IPS-NIHi7 (cell line): ENCODE results near the gene CD200R1.

Experiments used
- DNase-seq: peaks from one replicate; pipeline ENCODE4 v3.0.0; 2012; ENCODE audit warnings: mixed read lengths; ENCODE audit errors: extremely low spot score

CD200R1 gene, protein sequence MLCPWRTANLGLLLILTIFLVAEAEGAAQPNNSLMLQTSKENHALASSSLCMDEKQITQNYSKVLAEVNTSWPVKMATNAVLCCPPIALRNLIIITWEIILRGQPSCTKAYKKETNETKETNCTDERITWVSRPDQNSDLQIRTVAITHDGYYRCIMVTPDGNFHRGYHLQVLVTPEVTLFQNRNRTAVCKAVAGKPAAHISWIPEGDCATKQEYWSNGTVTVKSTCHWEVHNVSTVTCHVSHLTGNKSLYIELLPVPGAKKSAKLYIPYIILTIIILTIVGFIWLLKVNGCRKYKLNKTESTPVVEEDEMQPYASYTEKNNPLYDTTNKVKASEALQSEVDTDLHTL

DNA sequence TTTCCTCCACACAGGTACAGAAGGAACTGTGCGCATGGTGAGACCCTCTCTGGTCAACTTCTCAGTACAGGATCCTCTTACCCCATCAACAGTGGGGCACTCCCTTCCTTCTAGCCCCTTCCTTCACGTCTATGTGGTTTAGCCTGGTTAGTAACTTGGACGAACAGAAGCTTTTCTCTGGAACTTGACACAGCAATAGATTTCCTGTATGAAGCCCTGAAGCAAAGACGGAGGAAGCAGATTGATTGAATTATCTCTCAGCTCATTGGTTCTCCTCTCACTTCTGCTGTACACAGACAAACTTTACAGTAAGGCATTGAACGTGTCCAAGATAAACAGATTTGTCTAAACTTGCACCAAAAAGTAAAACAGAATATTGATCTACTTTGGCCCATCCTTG is at the start of gene CD200R1:
TSS of gene CD200R1 (minus strand) at position 210 of the 400 bp plus-strand sequence. CDS start 246 bp downstream, outside the sequence.
- no peak for DNase-seq

DNA sequence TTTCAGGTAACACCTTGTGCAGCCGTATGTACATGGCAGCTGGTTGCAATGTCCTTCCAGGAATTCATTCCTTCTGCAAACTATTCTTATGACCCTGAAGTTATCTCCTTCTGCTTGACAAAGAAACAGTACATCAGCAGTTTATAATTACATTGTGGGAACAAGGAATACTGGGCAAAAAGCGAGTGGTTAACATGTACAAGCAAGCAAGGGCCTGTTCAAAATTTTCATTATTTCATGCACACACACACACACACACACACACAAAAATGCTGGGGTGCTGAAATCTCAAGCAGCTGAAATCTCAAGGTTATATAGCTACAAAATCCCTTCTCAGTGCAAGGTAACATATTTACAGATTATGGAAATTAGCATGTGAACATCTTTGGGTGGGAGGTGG is 46.6 kb upstream of the CD200R1 start:
- no peak for DNase-seq

DNA sequence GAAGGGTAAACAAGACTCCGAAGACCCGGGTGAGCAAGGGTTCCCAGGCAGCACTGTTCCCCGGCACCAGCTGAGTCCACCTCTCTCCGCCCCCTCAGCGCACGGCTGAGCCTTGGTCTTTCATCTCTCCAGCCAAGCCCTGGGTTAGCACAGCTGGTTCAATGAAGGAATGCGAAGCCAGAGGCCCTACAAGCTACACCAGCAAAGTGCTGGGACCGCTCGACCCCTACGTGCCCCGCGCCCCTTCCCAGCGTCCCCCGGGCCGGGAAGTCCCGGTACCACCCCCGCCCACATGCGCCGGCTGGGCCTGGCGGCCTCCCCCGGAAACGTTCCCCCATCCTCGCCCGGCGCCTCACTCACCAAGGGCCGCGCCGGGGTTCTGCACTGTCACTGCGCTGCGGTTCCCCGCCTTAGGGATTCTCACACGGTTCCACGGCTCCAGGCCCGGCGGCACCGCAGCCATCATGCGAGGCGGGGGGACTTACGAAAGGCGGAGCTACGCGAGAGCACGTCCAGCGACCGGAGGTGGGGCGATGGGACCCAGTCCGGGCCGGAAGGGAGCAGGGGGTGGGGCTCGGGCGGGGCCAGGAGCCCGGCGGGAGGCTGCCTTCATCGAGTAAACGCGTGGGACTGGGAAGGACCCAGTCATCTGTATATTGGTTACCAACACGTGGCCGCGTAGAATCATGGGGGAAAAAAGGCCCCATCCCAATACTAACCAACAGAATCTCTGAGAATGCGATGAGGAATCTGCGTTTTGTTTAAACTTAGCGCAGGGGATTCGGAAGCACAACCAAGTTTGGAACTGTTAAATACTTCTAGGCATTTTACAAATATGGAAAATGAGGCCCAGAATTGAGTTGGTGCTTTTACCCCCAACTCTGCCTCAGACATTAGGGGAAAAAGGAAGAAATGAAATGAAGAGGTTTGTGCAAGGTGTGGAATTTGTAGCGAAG is 44.6 kb upstream of the CD200R1 start:
- DNase-seq, result peak; percentile 96

DNA sequence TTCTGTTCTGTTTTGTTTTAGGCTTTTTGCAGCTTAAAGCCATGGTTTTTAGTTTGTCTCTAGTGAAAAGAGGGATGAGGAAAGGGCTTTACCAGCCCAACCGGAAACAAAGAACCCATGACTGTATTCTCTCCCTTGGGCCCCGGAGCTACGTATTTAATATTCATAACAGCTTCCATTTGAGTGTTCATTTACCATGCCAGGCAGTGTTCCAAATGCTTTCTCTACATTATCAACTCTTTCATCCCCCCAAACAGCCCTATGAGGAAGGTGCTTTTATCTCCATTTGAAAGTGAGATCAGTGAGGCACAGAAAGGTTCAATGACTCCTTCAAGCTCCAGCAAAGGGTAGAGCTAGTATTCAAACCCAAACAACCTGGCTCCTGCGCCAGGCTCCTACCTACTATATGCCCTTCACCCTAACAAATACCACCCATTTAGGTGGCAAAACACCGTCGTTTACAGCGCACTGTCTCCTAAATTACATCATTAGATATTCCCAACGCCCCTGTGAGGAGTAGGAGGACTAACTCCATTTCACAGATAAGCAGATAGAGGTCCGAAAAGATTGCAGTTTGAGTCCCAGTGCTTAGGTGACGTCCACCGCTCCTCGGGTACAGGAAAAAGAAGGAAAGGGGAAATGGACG is 43.8 kb upstream of the CD200R1 start:
- no peak for DNase-seq

DNA sequence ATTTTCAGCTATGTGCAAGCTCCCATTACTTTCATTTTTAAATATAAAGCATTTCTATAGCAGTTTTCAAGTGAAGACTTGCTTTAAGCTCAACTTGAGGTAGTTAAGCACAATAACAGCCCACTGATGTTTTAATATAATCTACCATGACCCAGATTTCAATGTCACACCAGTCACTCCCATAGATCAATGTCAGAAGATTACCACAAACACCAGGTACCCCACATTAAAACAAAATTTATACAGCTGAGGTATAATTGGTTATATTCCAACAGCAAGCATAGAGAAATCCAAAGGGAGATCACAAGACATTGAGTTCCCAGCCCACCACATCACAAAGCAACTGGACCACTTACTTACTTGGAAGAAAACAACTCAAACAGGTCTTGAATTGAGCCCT is 38.7 kb upstream of the CD200R1 start:
- no peak for DNase-seq

DNA sequence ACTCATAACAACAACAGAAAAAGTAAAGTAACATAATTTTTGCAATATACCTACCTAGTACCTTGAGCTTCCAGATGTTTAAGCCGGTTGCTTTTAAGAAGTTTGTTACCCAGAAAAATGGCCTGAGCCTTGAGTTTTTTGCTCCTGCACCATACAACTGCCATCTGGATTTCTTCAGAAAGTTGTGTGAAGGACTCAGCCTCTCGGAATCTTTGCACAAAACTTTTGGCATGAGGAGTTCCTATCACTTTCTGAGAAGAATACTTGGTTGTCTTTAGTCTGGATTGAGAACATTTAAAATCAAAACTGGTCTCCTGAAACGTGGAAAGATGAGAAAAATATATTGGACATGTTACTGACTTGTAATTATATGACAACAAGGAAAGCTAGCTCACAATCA is 33.2 kb upstream of the CD200R1 start:
- DNase-seq, result no peak

DNA sequence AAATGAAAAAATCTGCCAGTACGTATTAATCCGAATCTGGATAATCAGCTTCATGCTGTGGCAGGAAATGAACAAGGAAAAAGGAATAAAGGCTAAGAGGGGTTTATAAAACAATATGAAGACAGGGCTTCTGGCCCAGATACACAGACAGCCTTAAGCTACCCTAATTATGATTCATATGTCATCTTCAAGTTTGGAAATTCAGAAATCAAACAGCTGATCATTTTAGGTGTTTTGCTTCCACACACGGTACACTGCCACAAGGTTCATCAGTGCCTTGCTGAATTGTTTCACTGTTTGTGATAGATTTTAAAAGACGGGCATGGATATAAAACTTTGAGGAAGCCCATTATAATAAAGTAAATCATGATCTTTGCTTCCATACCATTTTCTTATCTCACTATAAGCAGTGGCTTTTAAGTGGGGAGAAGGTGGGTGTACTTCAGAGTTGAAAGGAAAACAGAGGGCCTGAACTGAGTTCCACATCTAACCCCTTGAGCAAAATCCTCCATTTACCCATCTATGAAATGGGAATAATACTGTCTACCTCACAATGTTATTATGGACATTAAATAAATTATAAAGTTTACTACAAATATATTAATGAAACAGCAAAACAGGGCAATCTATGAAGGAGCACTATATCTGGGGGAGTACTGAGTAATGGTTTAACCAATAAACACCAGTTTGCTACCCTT is 31.6 kb upstream of the CD200R1 start:
- no peak for DNase-seq

DNA sequence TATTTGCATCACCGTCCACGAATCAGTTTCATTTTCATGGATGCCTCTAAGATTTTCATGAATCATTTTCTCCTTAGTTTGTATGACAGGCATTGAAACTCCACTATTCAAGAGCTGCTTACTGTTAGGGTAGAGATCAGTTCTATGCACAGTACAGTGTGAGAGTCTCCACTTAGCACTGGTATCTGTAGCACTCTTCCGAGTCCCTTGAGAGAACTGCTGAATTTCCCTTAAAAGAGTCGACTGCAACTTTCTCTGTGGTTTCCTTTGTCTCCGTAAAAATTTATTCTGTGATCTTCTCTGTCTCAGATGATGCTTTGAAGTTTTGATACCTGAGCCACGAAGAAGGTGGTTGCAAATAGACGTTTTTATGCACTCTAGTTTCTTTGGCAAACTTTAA is 30.7 kb upstream of the CD200R1 start:
- DNase-seq, result no peak

DNA sequence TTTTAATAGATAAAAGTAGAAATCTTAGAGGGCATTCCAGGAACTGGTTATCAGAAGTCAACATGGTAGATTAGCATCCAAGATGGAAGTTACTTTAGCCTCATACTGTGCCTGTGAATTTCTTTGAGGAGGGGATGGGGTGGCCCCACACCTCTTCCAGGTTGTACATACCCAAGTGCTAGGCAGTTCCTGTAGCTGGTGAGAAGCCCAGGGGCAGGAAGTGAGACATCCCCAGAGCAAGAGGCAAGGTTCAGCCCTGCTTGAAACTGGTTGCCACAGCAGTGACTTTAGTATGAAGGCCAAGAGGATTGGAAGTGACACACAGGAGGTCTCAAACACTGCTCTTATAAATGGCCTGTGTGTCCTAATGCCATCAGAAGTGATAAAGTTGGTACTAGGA is 27.8 kb upstream of the CD200R1 start:
- DNase-seq, result no peak

DNA sequence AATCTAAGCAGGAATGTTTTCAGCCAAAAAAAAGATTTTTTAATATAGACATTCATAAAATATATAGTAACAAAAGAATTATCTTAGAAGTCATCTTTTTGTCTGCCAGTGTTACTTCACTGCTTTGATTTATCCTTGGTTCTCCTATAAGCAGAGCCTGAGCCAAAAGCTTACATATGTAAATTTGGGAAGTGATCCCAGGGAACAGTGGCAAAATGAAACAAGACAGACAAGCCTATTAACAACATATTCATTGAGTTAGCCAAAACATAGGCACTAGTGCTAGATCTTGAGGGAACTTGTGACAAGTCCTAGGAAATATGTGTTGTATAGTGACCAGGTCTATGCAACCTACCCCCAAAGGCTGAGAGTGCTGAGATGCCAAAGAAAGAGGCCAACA is 27.1 kb upstream of the CD200R1 start:
- no peak for DNase-seq

DNA sequence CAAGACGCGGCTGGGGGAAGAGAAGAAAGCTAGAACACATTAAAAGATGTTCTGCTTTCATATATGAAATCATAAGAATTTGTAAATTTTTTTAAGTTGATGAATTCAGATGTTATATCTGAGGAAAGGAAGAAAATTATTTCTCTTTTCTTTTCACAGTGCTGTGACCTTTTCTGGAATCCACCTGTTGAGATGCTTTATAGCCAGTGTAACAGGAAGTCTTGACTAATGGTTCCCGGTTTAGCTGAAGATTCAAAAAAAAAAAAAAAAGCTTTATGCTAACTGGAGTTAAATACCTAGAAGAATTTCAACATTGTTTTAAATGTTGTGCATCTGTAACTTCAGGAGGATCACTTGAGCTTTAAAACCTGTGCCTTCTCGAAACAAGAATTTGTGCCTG is 25.8 kb upstream of the CD200R1 start:
- no peak for DNase-seq

DNA sequence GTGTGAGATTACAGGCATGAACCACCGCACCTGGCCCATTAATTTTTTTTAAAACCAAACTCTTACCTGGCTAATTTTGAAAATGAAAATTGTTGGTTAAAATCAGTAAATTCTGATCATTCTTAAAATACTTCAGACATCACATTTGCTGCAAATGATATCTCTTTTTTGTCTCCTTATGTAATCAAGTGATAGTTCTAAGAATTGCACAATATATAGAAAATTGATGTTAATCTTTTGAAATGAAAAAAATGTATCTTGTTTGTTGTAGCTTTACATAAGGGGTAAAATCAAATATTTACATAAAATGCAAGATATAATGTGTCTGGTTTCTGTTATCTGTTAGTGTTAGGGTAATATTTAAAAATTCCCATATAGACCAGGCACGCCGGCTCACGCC is 20.9 kb upstream of the CD200R1 start:
- DNase-seq, result no peak

DNA sequence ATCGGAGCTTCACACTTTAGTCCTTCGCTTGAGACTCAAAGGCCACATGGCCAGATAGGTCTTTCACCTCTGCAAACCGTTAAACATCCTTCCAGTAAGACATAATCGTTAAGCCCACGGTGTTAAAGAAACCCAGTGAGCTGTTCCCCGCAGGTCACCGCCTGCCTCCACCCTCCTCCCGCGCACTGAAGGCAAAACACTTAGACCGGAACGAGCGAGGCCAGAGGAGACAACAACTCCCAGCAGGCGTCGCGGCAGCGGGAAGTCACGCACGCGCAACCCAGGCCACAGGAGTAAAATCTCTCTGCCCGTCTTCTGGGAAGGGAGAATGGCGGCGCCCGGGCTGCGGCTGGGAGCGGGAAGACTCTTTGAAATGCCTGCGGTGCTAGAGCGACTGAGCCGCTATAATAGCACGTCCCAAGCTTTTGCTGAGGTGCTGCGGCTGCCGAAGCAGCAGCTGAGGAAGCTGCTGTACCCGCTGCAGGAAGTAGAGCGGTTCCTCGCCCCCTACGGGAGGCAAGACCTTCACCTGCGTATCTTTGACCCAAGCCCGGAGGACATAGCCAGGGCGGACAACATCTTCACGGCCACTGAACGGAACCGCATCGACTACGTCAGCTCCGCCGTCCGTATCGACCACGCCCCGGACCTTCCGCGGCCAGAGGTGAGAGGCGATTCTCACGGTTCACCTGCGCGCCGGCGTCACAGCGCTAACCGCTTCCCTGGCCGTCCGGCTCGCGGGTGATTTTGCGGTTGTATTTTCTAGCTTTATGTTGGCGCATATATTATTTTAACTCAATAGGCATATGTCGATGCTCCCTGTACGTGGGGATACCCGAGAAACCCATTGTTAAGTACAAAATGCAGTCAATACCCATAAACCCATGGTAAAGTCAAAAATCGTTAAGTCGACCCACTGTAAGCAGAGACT is 16.0 kb upstream of the CD200R1 start, which contains the start of gene GTPBP8:
TSS of gene GTPBP8 (plus strand) at position 313 of the 931 bp plus-strand sequence. CDS start at position 329, 16 bp downstream.
- peak; percentile 88 for DNase-seq

DNA sequence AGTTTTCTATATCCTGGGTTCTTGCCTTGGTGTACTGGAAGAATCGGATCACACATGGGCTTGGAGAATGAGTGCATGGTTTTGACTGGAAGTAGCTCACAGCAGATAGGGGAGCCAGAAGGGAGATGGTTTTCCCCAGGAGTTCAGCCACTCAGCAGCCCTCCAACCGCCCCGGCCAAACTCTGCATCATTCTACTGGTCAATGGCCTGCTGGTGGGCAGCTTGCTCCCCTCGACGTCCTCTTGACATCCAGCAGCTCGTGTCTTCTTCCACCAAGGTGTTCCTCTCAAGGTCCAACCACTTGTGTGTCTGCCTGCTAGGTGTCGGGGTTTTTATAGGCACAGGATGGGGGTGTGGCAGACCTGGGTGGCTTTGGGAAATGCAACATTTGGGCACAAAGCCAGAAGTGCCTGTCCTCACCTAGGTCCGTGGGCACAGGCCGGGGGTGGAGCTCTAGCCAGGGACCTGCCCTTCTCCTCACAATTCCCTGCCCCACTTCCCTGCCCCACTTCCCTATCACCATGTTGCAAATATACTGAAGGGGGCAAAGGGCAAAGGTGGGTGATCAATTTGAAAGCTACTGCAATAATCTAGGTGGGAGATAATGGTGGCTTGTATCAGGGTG is 12.9 kb upstream of the CD200R1 start:
- DNase-seq, result no peak

DNA sequence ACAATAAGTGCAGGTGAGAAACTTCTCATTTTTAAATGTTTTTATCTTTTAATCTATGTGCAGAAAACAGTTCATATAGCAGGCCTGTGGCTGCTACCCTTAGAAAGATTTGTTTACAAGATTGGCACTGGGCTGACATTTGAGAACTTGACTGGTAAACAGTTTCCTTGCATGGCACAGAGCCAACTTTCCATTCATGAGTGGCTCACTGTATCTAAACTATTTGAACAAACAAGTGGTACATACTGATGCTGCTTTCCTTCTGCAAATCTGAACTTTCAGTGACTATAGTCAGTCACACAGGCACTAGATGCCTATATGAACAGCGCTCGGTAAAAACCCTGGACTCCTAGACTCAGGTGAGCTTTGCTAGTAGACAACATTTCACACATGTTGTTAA is 9.6 kb upstream of the CD200R1 start:
- DNase-seq, result no peak

DNA sequence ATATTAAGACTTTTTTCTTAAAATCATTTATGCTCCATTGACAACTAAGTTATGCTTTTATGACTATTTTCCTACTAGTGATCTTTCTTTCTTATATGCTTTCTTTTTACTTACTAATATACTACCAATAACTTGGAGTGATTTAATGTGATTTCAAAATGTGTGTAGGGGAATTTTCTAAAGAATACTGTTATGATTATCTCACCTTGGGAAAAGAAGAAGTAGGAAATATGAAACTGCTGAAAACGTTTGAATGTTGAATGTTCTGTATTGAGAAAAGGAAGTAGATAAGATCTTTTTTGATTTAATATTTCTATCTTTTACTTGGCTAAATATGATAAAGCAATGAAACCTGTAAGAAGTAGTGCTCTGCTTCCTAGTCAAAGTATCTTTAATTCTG is 7.8 kb upstream of the CD200R1 start:
- no peak for DNase-seq

DNA sequence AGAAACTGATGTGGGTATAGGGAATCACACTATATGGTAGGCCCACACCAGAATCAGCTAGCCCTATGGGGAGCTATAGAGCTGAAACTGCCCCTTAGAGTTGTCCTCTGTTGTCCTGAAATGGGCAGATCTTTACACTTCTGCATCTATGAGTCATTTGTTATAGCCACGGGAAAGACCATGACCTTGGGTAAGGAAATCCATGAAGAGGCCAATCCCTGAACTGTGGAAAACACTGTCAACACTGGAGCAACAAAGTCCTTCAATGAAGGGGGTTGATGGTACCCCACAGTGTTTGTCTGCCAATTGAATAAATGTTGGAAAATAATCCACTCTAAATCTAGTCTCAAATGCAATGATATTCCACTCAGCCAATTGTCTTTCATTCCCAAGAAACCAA is 5.2 kb upstream of the CD200R1 start:
- DNase-seq, result no peak

DNA sequence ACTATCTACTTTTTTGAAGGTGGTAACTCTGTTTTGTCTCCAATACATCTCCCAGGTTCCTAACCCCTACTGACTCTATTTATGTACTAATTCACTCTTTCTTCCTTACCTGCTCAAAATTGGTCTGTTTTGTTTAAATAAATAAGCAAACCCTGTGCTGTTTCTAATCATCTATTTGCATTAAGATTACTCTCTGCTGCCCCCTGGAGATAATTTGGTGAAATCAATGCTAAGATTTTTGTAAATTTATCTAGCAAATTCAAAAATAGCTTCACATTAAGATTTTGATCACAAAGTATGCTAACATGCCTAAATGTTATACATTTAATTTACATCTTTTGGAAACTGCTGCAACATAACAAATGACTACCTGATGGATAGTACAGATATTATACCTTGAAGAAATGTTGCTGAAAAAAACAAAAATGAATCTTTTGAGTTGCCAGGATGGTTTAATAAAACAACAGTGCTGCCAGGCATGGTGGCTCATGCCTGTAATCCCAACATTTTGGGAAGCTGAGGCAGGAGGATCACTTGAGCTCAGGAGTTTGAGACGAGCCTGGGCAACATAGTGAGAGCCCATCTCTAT is 4.4 kb upstream of the CD200R1 start:
- peak; percentile 16 for DNase-seq

DNA sequence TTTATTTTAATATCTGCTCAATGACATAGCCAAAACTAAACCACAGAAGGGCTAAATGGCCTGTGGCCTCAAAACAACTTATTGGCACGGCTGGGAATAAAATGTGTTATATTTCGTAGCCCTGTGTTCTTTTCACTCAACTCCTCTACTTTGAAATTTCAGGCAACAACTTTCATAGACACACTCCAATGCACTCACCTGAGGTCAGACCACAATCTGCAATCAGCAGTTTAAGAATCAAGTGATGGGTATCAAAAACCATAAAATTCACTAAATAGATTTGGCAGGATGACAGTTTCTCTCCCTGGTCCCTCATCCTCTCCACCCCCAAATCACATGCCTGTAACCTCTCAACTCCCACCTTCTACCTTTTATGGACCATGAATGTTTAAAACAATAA is 2.0 kb upstream of the CD200R1 start:
- no peak for DNase-seq

DNA sequence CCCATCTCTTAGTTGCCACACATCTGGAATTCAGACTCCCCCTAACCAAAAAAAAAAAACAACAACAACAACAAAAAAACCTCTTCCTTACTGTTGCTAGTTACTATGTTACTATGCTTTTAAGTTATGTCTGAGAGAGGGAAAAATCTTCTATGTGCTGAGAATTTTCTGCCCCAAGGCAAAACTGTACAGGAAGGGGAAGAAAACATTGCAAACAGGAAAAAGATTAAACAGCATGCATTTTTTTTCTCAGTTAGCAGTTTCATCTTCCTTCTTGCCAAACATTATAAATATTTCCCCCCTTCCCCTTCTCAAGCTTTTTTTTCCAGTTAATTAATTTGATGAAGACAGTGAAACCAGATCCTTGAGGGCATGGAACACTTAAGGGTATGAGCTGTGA is 1.1 kb upstream of the CD200R1 start:
- DNase-seq, result no peak
